HepG2 (cell line): ENCODE measurements around the gene NEK5. TPM values are rescaled to one million over a fixed set of nuclear protein-coding genes. Genes with fewer than 3 reads are reported as not detected.

ENCODE experiments used
- ARNT2 ChIP-seq: sonication (generic); formaldehyde crosslinking; IDR thresholded peaks from 2 replicates; pipeline ENCODE4 v1.8.0; 2022; ENCODE audit warnings: mild to moderate bottlenecking, low read depth, missing genetic modification reagents, moderate library complexity
- BCL6 ChIP-seq: IDR thresholded peaks from 2 replicates; pipeline ENCODE4 v1.6.1; 2016; ENCODE audit warnings: missing genetic modification reagents, missing compliant biosample characterization
- CREM ChIP-seq, 2 experiments: sonication (generic) in 1 of 2; formaldehyde crosslinking in 1 of 2; IDR thresholded peaks; 2 replicates each; pipeline versions ENCODE4 v1.4.0 to v1.6.1; 2016 to 2020; ENCODE audit warnings: antibody characterized with exemption in 1 of 2, mild to moderate bottlenecking in 1 of 2, missing genetic modification reagents in 1 of 2
- GATAD1 ChIP-seq: IDR thresholded peaks from 2 replicates; pipeline ENCODE4 v1.6.1; 2016; ENCODE audit warnings: missing genetic modification reagents, missing compliant biosample characterization
- GATAD2A ChIP-seq: IDR thresholded peaks from 2 replicates; pipeline ENCODE4 v1.6.1; 2016
- HNRNPLL ChIP-seq: fragments of 200-400 bp; formaldehyde crosslinking; IDR thresholded peaks from 2 replicates; pipeline ENCODE4 v1.6.1; 2017; ENCODE audit warnings: mild to moderate bottlenecking, low read depth, low read length; ENCODE audit not compliant: poor library complexity, severe bottlenecking
- MTF1 ChIP-seq: sonication (generic); formaldehyde crosslinking; IDR thresholded peaks from 2 replicates; pipeline ENCODE4 v1.5.0; 2020; ENCODE audit warnings: missing genetic modification reagents
- NFIC ChIP-seq: IDR thresholded peaks from 2 replicates; pipeline ENCODE4 v1.6.1; 2012; ENCODE audit warnings: mild to moderate bottlenecking, low read length, inconsistent platforms
- NR2F1 ChIP-seq, 2 experiments: fragments of 450-650 bp in 1 of 2; formaldehyde crosslinking in 1 of 2; IDR thresholded peaks; 2 replicates each; pipeline versions ENCODE4 v1.5.0 to v1.6.1; 2016 to 2020; ENCODE audit warnings: mild to moderate bottlenecking in 1 of 2, missing compliant biosample characterization in 1 of 2, missing genetic modification reagents in 1 of 2, moderate library complexity in 1 of 2
- PAXIP1 ChIP-seq: sonication (generic); formaldehyde crosslinking; conservative IDR thresholded peaks from 2 replicates; pipeline ENCODE4 v1.4.0; 2020; ENCODE audit warnings: mild to moderate bottlenecking, missing genetic modification reagents, moderate library complexity
- POLR2AphosphoS5 ChIP-seq: IDR thresholded peaks from 2 replicates; pipeline ENCODE4 v1.6.1; 2012; ENCODE audit warnings: low read depth, low read length
- RAD21 ChIP-seq: fragments of 450-650 bp; formaldehyde crosslinking; IDR thresholded peaks from 2 replicates; pipeline ENCODE4 v1.5.0; 2020; ENCODE audit warnings: mild to moderate bottlenecking
- RCOR2 ChIP-seq: IDR thresholded peaks from 2 replicates; pipeline ENCODE4 v1.6.1; 2016; ENCODE audit warnings: missing biosample characterization, missing genetic modification reagents
- RXRB ChIP-seq: IDR thresholded peaks from 2 replicates; pipeline ENCODE4 v1.6.1; 2016; ENCODE audit warnings: borderline replicate concordance, missing genetic modification reagents, missing compliant biosample characterization
- SAP130 ChIP-seq: IDR thresholded peaks from 2 replicates; pipeline ENCODE4 v1.6.1; 2016; ENCODE audit warnings: low read depth
- YY1 ChIP-seq: IDR thresholded peaks from 2 replicates; pipeline ENCODE4 v1.6.1; 2011; ENCODE audit warnings: low read length, low read depth, moderate library complexity, mild to moderate bottlenecking; ENCODE audit not compliant: insufficient read depth, insufficient replicate concordance
- ZBTB46 ChIP-seq: sonication (generic); formaldehyde crosslinking; IDR thresholded peaks from 2 replicates; pipeline ENCODE4 v1.4.0; 2020; ENCODE audit warnings: mild to moderate bottlenecking, missing genetic modification reagents, borderline replicate concordance
- ZMYM3 ChIP-seq: sonication (generic); formaldehyde crosslinking; IDR thresholded peaks from 2 replicates; pipeline ENCODE4 v1.5.1; 2020; ENCODE audit warnings: mild to moderate bottlenecking, missing genetic modification reagents
- ZNF264 ChIP-seq: sonication (generic); formaldehyde crosslinking; IDR thresholded peaks from 2 replicates; pipeline ENCODE4 v1.4.0; 2020; ENCODE audit warnings: missing genetic modification reagents
- ZNF280B ChIP-seq: sonication (generic); formaldehyde crosslinking; IDR thresholded peaks from 2 replicates; pipeline ENCODE4 v1.5.0; 2020; ENCODE audit warnings: missing genetic modification reagents, mild to moderate bottlenecking, borderline replicate concordance
- ZNF3 ChIP-seq: IDR thresholded peaks from 2 replicates; pipeline ENCODE4 v1.7.0; 2017; ENCODE audit warnings: inconsistent platforms
- ZNF562 ChIP-seq: sonication (generic); formaldehyde crosslinking; IDR thresholded peaks from 2 replicates; pipeline ENCODE4 v1.8.0; 2022; ENCODE audit warnings: missing genetic modification reagents, borderline replicate concordance
- ZNF792 ChIP-seq: IDR thresholded peaks from 2 replicates; pipeline ENCODE4 v1.6.1; 2016
- polyA plus RNA-seq, 8 experiments: library from polyadenylated mRNA; depleted of rRNA in 3 of 8; stranded (reverse) in 7 of 8; unstranded in 1 of 8; fragments of >200 nt; fragmentation: Illumina TruSeq in 4 of 8; extraction: Trizol in 4 of 8; gene quantifications; 2 replicates each; pipeline versions ENCODE4 v1.2.1 to v1.2.3, GENCODE V29; 2011 to 2016; ENCODE audit warnings: low read depth in 4 of 8, missing spikeins in 1 of 8, mixed read lengths in 1 of 8; ENCODE audit not compliant: insufficient read depth in 1 of 8
- total RNA-seq, 5 experiments: library from RNA; depleted of rRNA; stranded (reverse); fragments of >200 nt; fragmentation: Illumina TruSeq; extraction: Trizol; gene quantifications; 2 replicates each; pipeline ENCODE4 v1.2.3, GENCODE V29; 2016; ENCODE audit warnings: low read depth in 1 of 5

Gene NEK5
- total and polyA plus RNA-seq, 2 of the 13 experiments (the other 11 are each of a cell fraction or from before 2014, with no cell fraction given) = 0.12 to 0.22 TPM

GRCh38 chr13:52161181-52161646 lies 32.3 kb upstream of the NEK5 start (continued):
- TF ChIP-seq RCOR2 (CRISPR knock-in tag) (peak; percentile 71), NR2F1 (CRISPR knock-in tag; IDR thresholded peaks at IDR 0.05) (peak; percentile 30 to 57; a peak in 2 of 4 replicates), ZNF3 (no peak), ZBTB46 (no peak), RXRB (peak; percentile 80), ZMYM3 (CRISPR knock-in tag) (peak; percentile 26; the same call in 1 of the 2 replicates), GATAD1 (CRISPR knock-in tag) (0 out of 2 replicates have a peak, but pooled peaks have one; percentile 36), NFIC (peak; percentile 16; the same call in 1 of the 2 replicates), ARNT2 (no peak), RAD21 (0 out of 2 replicates have a peak, but pooled peaks have one; percentile 11), HNRNPLL (no peak), ZNF562 (CRISPR knock-in tag) (no peak), SAP130 (CRISPR knock-in tag) (peak; percentile 76), PAXIP1 (CRISPR knock-in tag) (peak; percentile 80), MTF1 (CRISPR knock-in tag) (0 out of 2 replicates have a peak, but pooled peaks have one; percentile 49), POLR2AphosphoS5 (peak; percentile 45; the same call in 1 of the 2 replicates), GATAD2A (peak; percentile 95), YY1 (peak; percentile 83), ZNF264 (CRISPR knock-in tag) (0 out of 2 replicates have a peak, but pooled peaks have one; percentile 43), ZNF792 (peak; percentile 29; the same call in 1 of the 2 replicates), BCL6 (CRISPR knock-in tag) (peak; percentile 56; the same call in 1 of the 2 replicates), CREM (IDR thresholded peaks at IDR 0.05) (peak; percentile 26; the same call in 1 of the 2 replicates), CREM (CRISPR knock-in tag; IDR thresholded peaks at IDR 0.05) (no peak), ZNF280B (no peak)
